Trophoblast cell (in vitro differentiated cells and primary cell): ENCODE results near the gene TBC1D16.

ENCODE experiments used
- DNase-seq, 2 donors: peaks; one replicate each; pipeline ENCODE4 v3.0.0-alpha.2; 2016
- H2AFZ ChIP-seq: 2 replicates; pipeline ENCODE4 v1.6.1; 2013; ENCODE audit warnings: low read length, moderate library complexity, mild to moderate bottlenecking; ENCODE audit not compliant: insufficient read depth, poor library complexity
- H2AK5ac ChIP-seq: 2 replicates; pipeline ENCODE4 v1.6.1; 2013; ENCODE audit warnings: mild to moderate bottlenecking, low read length
- H2BK120ac ChIP-seq: 2 replicates; pipeline ENCODE4 v1.6.1; 2013; ENCODE audit warnings: low read length, mild to moderate bottlenecking, moderate library complexity; ENCODE audit not compliant: insufficient read depth, poor library complexity
- H2BK12ac ChIP-seq: 2 replicates; pipeline ENCODE4 v1.6.1; 2013; ENCODE audit warnings: mild to moderate bottlenecking, low read length, moderate library complexity
- H2BK5ac ChIP-seq: 2 replicates; pipeline ENCODE4 v1.6.1; 2013; ENCODE audit warnings: low read length, low read depth, moderate library complexity, mild to moderate bottlenecking; ENCODE audit not compliant: poor library complexity
- H3K14ac ChIP-seq: 2 replicates; pipeline ENCODE4 v1.6.1; 2013; ENCODE audit warnings: mild to moderate bottlenecking, low read length
- H3K18ac ChIP-seq: 2 replicates; pipeline ENCODE4 v1.6.1; 2013; ENCODE audit warnings: mild to moderate bottlenecking, low read length
- H3K23ac ChIP-seq: 2 replicates; pipeline ENCODE4 v1.6.1; 2013; ENCODE audit warnings: low read length
- H3K27ac ChIP-seq: 2 replicates; pipeline ENCODE4 v1.5.1; 2013; ENCODE audit warnings: low read depth, mild to moderate bottlenecking, inconsistent platforms, low read length, moderate library complexity
- H3K27me3 ChIP-seq: 2 replicates; pipeline ENCODE4 v1.6.1; 2013; ENCODE audit warnings: inconsistent platforms, mild to moderate bottlenecking, low read length, moderate library complexity; ENCODE audit not compliant: insufficient read depth
- H3K36me3 ChIP-seq, 2 experiments: 1 replicate in 1 of 2; 2 replicates in 1 of 2; pipeline ENCODE4 v1.6.1; 2013; ENCODE audit warnings: low read length in 2 of 2, mild to moderate bottlenecking in 2 of 2, moderate library complexity in 1 of 2; ENCODE audit not compliant: insufficient read depth in 2 of 2, control insufficient read depth in 1 of 2
- H3K4ac ChIP-seq: 2 replicates; pipeline ENCODE4 v1.6.1; 2013; ENCODE audit warnings: low read depth, mild to moderate bottlenecking, low read length, moderate library complexity
- H3K4me1 ChIP-seq, 2 experiments: 1 replicate in 1 of 2; 2 replicates in 1 of 2; pipeline ENCODE4 v1.6.1; 2013; ENCODE audit warnings: low read length in 2 of 2, mild to moderate bottlenecking in 2 of 2, moderate library complexity in 1 of 2; ENCODE audit not compliant: insufficient read depth in 2 of 2, control insufficient read depth in 1 of 2
- H3K4me2 ChIP-seq: 2 replicates; pipeline ENCODE4 v1.6.1; 2013; ENCODE audit warnings: inconsistent platforms, mild to moderate bottlenecking, low read length, moderate library complexity
- H3K4me3 ChIP-seq: 2 replicates; pipeline ENCODE4 v1.5.1; 2013; ENCODE audit warnings: mild to moderate bottlenecking, low read depth, low read length, inconsistent platforms
- H3K79me1 ChIP-seq: one replicate; pipeline ENCODE4 v1.6.1; 2013; ENCODE audit warnings: low read length
- H3K79me2 ChIP-seq: 2 replicates; pipeline ENCODE4 v1.6.1; 2013; ENCODE audit warnings: low read length, mild to moderate bottlenecking; ENCODE audit not compliant: control insufficient read depth, insufficient read depth, poor library complexity
- H3K9ac ChIP-seq: 2 replicates; pipeline ENCODE4 v1.6.1; 2013; ENCODE audit warnings: mild to moderate bottlenecking, low read length
- H3K9me3 ChIP-seq: 2 replicates; pipeline ENCODE4 v1.6.1; 2013; ENCODE audit warnings: low read depth, mild to moderate bottlenecking, control low read depth, inconsistent platforms, low read length; ENCODE audit not compliant: insufficient read depth
- H4K12ac ChIP-seq: 2 replicates; pipeline ENCODE4 v1.6.1; 2013; ENCODE audit warnings: low read depth, mild to moderate bottlenecking, low read length, moderate library complexity
- H4K8ac ChIP-seq: 2 replicates; pipeline ENCODE4 v1.6.1; 2013; ENCODE audit warnings: low read depth, mild to moderate bottlenecking, low read length, moderate library complexity
- H4K91ac ChIP-seq: one replicate; pipeline ENCODE4 v1.6.1; 2013; ENCODE audit warnings: low read depth, mild to moderate bottlenecking, low read length, moderate library complexity
- WGBS: extraction: QIAGEN DNeasy Blood & Tissue Kit; methylation state at CpG from one replicate; pipeline ENCODE4 v1.1.7; 2013; ENCODE audit warnings: missing lambda C conversion rate; ENCODE audit not compliant: insufficient read length, insufficient coverage; ENCODE audit errors: extremely low coverage; 5-methylcytosine and 5-hydroxymethylcytosine counted together

Gene TBC1D16

DNA sequence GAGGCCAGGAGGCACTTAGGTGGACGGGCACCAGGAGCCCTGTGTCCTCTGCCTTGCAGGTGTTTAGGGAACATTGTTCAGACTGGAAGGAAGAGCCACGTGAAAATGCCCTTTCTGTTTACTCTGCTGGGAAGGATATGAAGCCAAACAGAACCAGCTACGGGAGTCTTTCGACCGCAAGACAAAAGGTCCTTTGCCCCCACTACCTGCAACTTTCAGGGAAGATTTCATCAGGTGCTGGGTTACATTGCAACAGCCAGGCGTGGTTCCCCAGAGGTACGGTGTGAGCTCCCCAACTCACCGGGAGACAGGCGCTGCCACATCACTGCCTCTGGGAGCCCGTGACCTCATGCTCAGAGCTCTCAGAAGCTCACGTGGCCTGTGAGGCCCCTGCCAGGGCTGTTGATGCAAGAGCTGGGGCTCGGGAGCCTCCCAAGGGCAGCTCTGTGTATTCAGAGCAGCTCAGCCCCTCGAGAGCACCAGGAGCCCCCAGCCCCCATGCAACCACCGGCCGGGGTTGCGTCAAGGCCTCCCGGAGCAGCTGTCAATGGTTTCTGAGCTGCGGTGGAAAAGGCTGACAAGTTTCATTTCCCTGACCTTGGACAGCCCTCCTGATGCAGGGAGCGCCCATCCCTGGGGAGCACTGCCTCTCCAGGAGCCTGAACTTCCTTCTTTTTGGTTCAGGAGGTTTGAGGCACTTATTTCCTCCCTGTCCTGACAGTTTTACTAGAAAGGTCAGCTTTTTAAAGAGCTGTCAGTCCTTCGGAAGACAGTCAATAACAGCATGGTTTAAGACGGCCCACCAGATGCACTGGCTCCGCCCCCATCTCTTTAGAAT, 42.1 kb downstream of the TBC1D16 start:
- no CpG with 5 or more reads among the region's 22 CpGs for WGBS
- H2AK5ac ChIP-seq, result no peak overlapping the region
- peak overlapping the region; percentile 60 for H4K12ac ChIP-seq
- H3K79me1 ChIP-seq, result peaks cover 16% of the 10 kb centered on the region
- H2BK120ac ChIP-seq, result peak overlapping the region; percentile 0
- no peaks in the 10 kb centered on the region for H3K79me2 ChIP-seq
- H3K23ac ChIP-seq, result no peak overlapping the region
- H3K36me3 ChIP-seq, result no peaks in the 10 kb centered on the region
- H3K4me1 ChIP-seq, result peaks cover 48 to 50% of the 10 kb centered on the region in 2 experiments
- peak overlapping the region; percentile 43 for H4K8ac ChIP-seq
- no peak overlapping the region for H3K4me3 ChIP-seq
- no peak overlapping the region for H2AFZ ChIP-seq
- peak overlapping the region; percentile 61 for H4K91ac ChIP-seq
- no peak overlapping the region for H3K14ac ChIP-seq
- H3K27ac ChIP-seq, result peak overlapping the region; percentile 48
- no peak overlapping the region for H3K9ac ChIP-seq
- no peak overlapping the region for H2BK5ac ChIP-seq
- peak; percentile 31 to 49 for DNase-seq
- H3K27me3 ChIP-seq, result no peaks in the 10 kb centered on the region
- H2BK12ac ChIP-seq, result no peak overlapping the region
- no peaks in the 10 kb centered on the region for H3K9me3 ChIP-seq
- no peak overlapping the region for H3K4ac ChIP-seq
- H3K4me2 ChIP-seq, result peak overlapping the region; percentile 14
- peak overlapping the region; percentile 29 for H3K18ac ChIP-seq

DNA sequence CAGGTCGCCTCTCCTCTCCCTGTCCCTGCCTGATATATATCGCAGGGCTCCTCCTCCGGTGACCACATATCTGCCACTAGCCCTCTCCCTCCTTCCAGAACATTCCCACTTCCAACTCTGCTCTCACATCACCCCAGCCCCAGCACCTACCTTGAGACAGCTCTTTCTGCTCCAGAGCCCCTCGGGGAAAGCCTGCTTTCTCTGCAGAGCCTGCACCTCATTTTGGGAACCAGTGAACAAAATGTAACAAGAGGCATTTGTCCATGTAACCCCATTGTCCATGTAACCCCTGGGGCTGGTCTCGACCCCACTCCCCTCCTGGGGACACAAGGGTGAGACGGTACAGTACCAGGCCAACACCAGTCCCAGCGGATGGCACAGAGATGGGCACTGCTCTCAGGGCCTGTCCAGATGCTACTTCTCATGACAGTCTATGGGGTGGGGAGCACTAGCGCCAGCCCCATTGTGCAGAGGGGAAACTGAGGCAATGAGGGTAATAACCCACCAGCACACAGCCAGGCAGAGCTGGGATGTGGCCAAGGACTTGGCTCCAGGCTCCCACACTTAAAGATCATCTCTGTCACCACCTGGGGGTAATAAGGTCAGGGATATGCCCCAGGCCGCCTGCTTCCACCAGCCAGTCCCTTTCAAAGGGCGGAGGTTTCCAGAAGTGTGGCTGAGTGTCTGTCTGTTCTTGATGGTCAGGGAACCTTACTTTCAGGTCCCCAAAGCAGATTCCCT, 42.9 kb downstream of the TBC1D16 start:
- DNase-seq, result no peak
- H3K79me1 ChIP-seq, result peaks cover 16% of the 10 kb centered on the region
- H3K4me1 ChIP-seq, result peaks cover 48 to 56% of the 10 kb centered on the region in 2 experiments
- H3K23ac ChIP-seq, result no peak overlapping the region
- no peak overlapping the region for H4K12ac ChIP-seq
- no peak overlapping the region for H2BK12ac ChIP-seq
- peak overlapping the region; percentile 41 for H4K91ac ChIP-seq
- no peak overlapping the region for H3K4ac ChIP-seq
- no peaks in the 10 kb centered on the region for H3K79me2 ChIP-seq
- no peak overlapping the region for H3K4me2 ChIP-seq
- no peak overlapping the region for H3K27ac ChIP-seq
- H3K18ac ChIP-seq, result peak overlapping the region; percentile 4
- H3K4me3 ChIP-seq, result no peak overlapping the region
- H2AFZ ChIP-seq, result no peak overlapping the region
- H3K27me3 ChIP-seq, result no peaks in the 10 kb centered on the region
- WGBS, result no CpG with 5 or more reads among the region's 10 CpGs
- no peak overlapping the region for H2AK5ac ChIP-seq
- H4K8ac ChIP-seq, result no peak overlapping the region
- no peak overlapping the region for H2BK120ac ChIP-seq
- no peak overlapping the region for H3K14ac ChIP-seq
- no peak overlapping the region for H3K9ac ChIP-seq
- no peak overlapping the region for H2BK5ac ChIP-seq
- H3K36me3 ChIP-seq, result no peaks in the 10 kb centered on the region
- H3K9me3 ChIP-seq, result no peaks in the 10 kb centered on the region

DNA sequence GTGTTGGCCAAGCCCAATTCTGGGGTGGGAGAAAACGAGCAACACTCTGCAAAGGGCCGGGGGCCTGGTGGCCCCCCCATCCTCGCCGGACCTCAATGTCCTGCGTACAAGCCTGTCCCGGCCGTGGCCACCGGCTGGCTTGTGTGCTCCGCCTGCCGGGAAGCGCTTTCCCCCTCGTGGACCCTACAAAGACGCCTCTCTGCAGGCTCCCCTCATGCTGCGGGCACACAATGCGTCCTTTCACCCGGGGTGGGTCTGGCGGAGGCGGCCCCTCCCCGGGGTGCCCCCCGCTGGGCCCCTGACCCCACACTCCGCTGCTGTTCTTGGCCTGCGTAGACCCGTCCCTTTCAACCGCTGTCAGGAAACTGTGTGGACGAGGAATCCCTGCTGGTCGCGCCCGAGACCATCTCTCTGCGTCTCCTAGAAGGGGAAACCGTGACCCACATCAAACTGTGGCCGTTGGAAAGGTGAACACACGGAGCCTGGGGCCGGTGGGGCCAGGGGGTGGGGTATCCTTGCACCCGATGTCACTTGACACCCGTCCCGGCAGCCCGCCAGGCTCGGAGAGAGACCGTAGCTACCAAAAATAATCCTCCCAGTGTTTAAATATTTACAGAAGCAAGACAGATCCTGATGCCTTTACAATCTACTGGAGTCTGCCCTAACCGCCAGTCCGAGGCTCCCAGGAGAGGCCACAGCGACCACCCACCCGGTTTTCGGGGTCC, 43.6 kb downstream of the TBC1D16 start:
- no peaks in the 10 kb centered on the region for H3K27me3 ChIP-seq
- peak overlapping the region; percentile 53 for H3K4me2 ChIP-seq
- no CpG with 5 or more reads among the region's 44 CpGs for WGBS
- DNase-seq, result no peak
- no peak overlapping the region for H3K9ac ChIP-seq
- no peaks in the 10 kb centered on the region for H3K79me2 ChIP-seq
- peak overlapping the region; percentile 55 for H3K14ac ChIP-seq
- no peak overlapping the region for H2BK5ac ChIP-seq
- peak overlapping the region; percentile 35 for H2BK120ac ChIP-seq
- H4K91ac ChIP-seq, result peak overlapping the region; percentile 64
- no peak overlapping the region for H3K23ac ChIP-seq
- no peak overlapping the region for H3K27ac ChIP-seq
- H3K4ac ChIP-seq, result peak overlapping the region; percentile 29
- no peak overlapping the region for H2BK12ac ChIP-seq
- H3K4me1 ChIP-seq, result peaks cover 51 to 60% of the 10 kb centered on the region in 2 experiments
- no peaks in the 10 kb centered on the region for H3K9me3 ChIP-seq
- H2AK5ac ChIP-seq, result peak overlapping the region; percentile 57
- peaks cover 16% of the 10 kb centered on the region for H3K79me1 ChIP-seq
- H4K8ac ChIP-seq, result peak overlapping the region; percentile 17
- H3K18ac ChIP-seq, result peak overlapping the region; percentile 50
- H3K4me3 ChIP-seq, result no peak overlapping the region
- no peak overlapping the region for H2AFZ ChIP-seq
- no peaks in the 10 kb centered on the region for H3K36me3 ChIP-seq
- no peak overlapping the region for H4K12ac ChIP-seq

DNA sequence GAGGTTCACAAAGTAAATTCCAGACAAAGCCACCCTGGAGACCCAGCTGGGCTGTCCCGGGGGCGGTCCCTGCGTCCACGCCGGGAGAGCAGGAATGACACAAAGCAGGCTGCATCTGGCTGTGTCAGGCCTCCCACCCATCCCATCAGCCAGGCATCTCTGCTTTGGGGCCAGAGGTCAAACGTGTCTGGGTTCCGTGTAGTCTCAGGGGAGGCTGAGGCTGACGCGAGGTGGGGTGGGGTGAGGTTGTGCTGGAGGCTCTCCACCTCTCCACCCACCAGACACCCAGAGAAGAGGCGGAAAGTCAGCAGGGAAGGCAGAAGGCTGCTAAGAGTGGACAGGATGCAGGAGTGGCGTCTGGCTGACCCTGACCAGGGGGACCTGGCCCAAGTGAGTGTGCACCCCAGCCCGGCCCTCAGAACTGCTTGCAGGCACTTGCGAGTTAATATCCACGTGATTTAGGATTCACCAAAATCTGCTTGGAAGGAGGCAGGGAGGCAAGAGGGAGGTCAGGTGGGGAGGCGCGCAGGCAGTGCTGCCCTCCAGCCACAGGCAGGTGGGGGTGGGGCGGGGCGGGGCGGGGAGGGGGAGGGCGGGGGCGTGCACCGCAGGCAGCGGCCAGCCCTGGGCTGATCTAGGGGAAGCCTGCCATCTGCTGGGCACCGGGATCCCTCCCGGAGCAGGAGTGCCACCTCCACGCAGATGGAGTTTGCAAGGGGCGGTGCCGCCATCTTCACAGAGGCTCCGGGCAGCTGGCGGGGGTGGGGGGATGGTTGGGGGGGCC, 44.3 kb downstream of the TBC1D16 start:
- no peak overlapping the region for H3K4ac ChIP-seq
- no peak overlapping the region for H2BK5ac ChIP-seq
- no peak overlapping the region for H4K12ac ChIP-seq
- WGBS, result no CpG with 5 or more reads among the region's 30 CpGs
- peak overlapping the region; percentile 4 for H3K27ac ChIP-seq
- H2BK120ac ChIP-seq, result no peak overlapping the region
- DNase-seq, result peak; percentile 33 to 67
- no peak overlapping the region for H3K9ac ChIP-seq
- no peaks in the 10 kb centered on the region for H3K27me3 ChIP-seq
- no peak overlapping the region for H3K14ac ChIP-seq
- no peak overlapping the region for H2AFZ ChIP-seq
- H4K8ac ChIP-seq, result no peak overlapping the region
- H3K79me2 ChIP-seq, result no peaks in the 10 kb centered on the region
- no peak overlapping the region for H2BK12ac ChIP-seq
- H4K91ac ChIP-seq, result no peak overlapping the region
- no peaks in the 10 kb centered on the region for H3K36me3 ChIP-seq
- H3K4me1 ChIP-seq, result peaks cover 51 to 60% of the 10 kb centered on the region in 2 experiments
- H3K23ac ChIP-seq, result no peak overlapping the region
- no peak overlapping the region for H3K4me3 ChIP-seq
- H3K79me1 ChIP-seq, result peaks cover 16% of the 10 kb centered on the region
- no peak overlapping the region for H3K18ac ChIP-seq
- H3K4me2 ChIP-seq, result peak overlapping the region; percentile 53
- no peak overlapping the region for H2AK5ac ChIP-seq
- H3K9me3 ChIP-seq, result no peaks in the 10 kb centered on the region
